A549 (cell line): ENCODE results near the gene HDGF. TPM values are rescaled to one million over a fixed set of nuclear protein-coding genes. Genes with fewer than 3 reads are reported as not detected.
A peak's percentile ranks its signal among the peaks of the same experiment; 100 is the strongest.

Experiments used
- ATAC-seq, 2 experiments: fragments of 200-7000 bp in 1 of 2; fragments of >200 bp in 1 of 2; cut with Nextera tagmentation in 1 of 2; cut with Tn5 transposase in 1 of 2; 3 replicates each; pipeline versions ENCODE4 v1.8.0 to v1.9.1; 2018 to 2020; ENCODE audit warnings: mild to moderate bottlenecking in 1 of 2, moderate library complexity in 1 of 2
- CTCF ChIA-PET: fragments of 300-600 bp; sonication (Branson Sonifier 250); formaldehyde crosslinking; extraction: SDS; loops from one replicate; lab custom pipeline; 2021; ENCODE audit warnings: antibody characterized with exemption, inconsistent platforms; lab: Yijun Ruan, JAX
- POLR2A ChIA-PET: fragments of 350-600 bp; formaldehyde crosslinking; extraction: SDS; loops from one replicate; lab custom pipeline; 2021; ENCODE audit warnings: antibody characterized with exemption, inconsistent platforms; lab: Yijun Ruan, JAX
- DNase-seq, 2 experiments: peaks; one replicate each; pipeline versions ENCODE4 v3.0.0 to v3.0.0-alpha.2; 2011 to 2016; ENCODE audit warnings: low read depth in 1 of 2, low spot score in 1 of 2
- FAIRE-seq: peaks from 2 replicates; lab custom pipeline; 2011; peaks lifted over from hg19 to GRCh38; lab: Jason Lieb, UNC
- H3K27ac ChIP-seq, 2 experiments: fragments of >200 bp; sonication (Bioruptor Twin); formaldehyde crosslinking; 3 replicates each; pipeline ENCODE4 v1.5.1; 2016 to 2017
- H3K4me1 ChIP-seq: fragments of >200 bp; sonication (Bioruptor Twin); formaldehyde crosslinking; 3 replicates; pipeline ENCODE4 v1.6.1; 2016
- H3K4me2 ChIP-seq: fragments of >200 bp; sonication (Bioruptor Twin); formaldehyde crosslinking; 3 replicates; pipeline ENCODE4 v1.6.1; 2016
- H3K4me3 ChIP-seq: fragments of >200 bp; sonication (Bioruptor Twin); formaldehyde crosslinking; 3 replicates; pipeline ENCODE4 v1.5.1; 2016
- H3K9me3 ChIP-seq: fragments of >200 bp; sonication (Bioruptor Twin); formaldehyde crosslinking; 3 replicates; pipeline ENCODE4 v1.6.1; 2016
- BCL3 ChIP-seq: fragments of >200 bp; sonication (Bioruptor Twin); formaldehyde crosslinking; IDR thresholded peaks from 3 replicates; pipeline ENCODE4 v1.6.1; 2016
- CTCF ChIP-seq: fragments of >200 bp; sonication (Bioruptor Twin); formaldehyde crosslinking; IDR thresholded peaks from 3 replicates; pipeline ENCODE4 v1.5.1; 2016
- E2F6 ChIP-seq: IDR thresholded peaks from 2 replicates; pipeline ENCODE4 v1.6.1; 2012; ENCODE audit warnings: low read depth, borderline replicate concordance
- EHMT2 ChIP-seq: fragments of 200-600 bp; sonication (generic); IDR thresholded peaks from 2 replicates; pipeline ENCODE4 v1.6.1; 2016; ENCODE audit warnings: antibody characterized with exemption, low read depth, mild to moderate bottlenecking, moderate library complexity
- EP300 ChIP-seq, 2 experiments: fragments of >200 bp; sonication (Bioruptor Twin); formaldehyde crosslinking; IDR thresholded peaks; 2 replicates in 1 of 2; 3 replicates in 1 of 2; pipeline ENCODE4 v1.6.1; 2016 to 2017
- FOSB ChIP-seq: fragments of 250-450 bp; sonication (Bioruptor Pico); IDR thresholded peaks from 2 replicates; pipeline ENCODE4 v1.5.0; 2020; ENCODE audit warnings: mild to moderate bottlenecking, moderate library complexity
- FOXS1 ChIP-seq: fragments of 250-450 bp; sonication (Bioruptor Pico); IDR thresholded peaks from 2 replicates; pipeline ENCODE4 v1.5.0; 2020; ENCODE audit warnings: mild to moderate bottlenecking, moderate library complexity
- GATA3 ChIP-seq: IDR thresholded peaks from 2 replicates; pipeline ENCODE4 v1.6.1; 2012; ENCODE audit warnings: borderline replicate concordance
- HOXA7 ChIP-seq: fragments of 250-450 bp; sonication (Bioruptor Pico); IDR thresholded peaks from 2 replicates; pipeline ENCODE4 v1.5.0; 2020; ENCODE audit warnings: mild to moderate bottlenecking, moderate library complexity
- HOXB13 ChIP-seq: fragments of 250-450 bp; sonication (Bioruptor Pico); IDR thresholded peaks from 2 replicates; pipeline ENCODE4 v1.5.0; 2020; ENCODE audit warnings: low read depth, mild to moderate bottlenecking, moderate library complexity
- JUN ChIP-seq, 2 experiments: fragments of >200 bp; sonication (Bioruptor Twin); formaldehyde crosslinking; IDR thresholded peaks; 2 replicates in 1 of 2; 3 replicates in 1 of 2; pipeline ENCODE4 v1.6.1; 2016 to 2017
- KDM5A ChIP-seq: fragments of 200-600 bp; sonication (generic); IDR thresholded peaks from 2 replicates; pipeline ENCODE4 v1.6.1; 2016; ENCODE audit warnings: antibody characterized with exemption, mild to moderate bottlenecking
- MAX ChIP-seq: IDR thresholded peaks from 2 replicates; pipeline ENCODE4 v1.6.1; 2012
- MAZ ChIP-seq: fragments of 150-350 bp; IDR thresholded peaks from 2 replicates; pipeline ENCODE4 v1.6.1; 2014; ENCODE audit warnings: antibody characterized with exemption, low read depth, low read length, borderline replicate concordance
- MYC ChIP-seq: IDR thresholded peaks from 2 replicates; pipeline ENCODE4 v1.6.1; 2012; ENCODE audit warnings: mild to moderate bottlenecking, inconsistent platforms, low read length, improper control_type of control experiment, borderline replicate concordance
- NFE2L2 ChIP-seq: fragments of 150-350 bp; conservative IDR thresholded peaks from 2 replicates; pipeline ENCODE4 v1.6.1; 2014; ENCODE audit warnings: low read length
- NR3C1 ChIP-seq: fragments of >200 bp; sonication (Bioruptor Twin); formaldehyde crosslinking; IDR thresholded peaks from 3 replicates; pipeline ENCODE4 v1.6.1; 2017
- POLR2A ChIP-seq: IDR thresholded peaks from 2 replicates; pipeline ENCODE4 v1.6.1; 2012; ENCODE audit warnings: mild to moderate bottlenecking, low read length
- RAD21 ChIP-seq, 2 experiments: fragments of >200 bp in 1 of 2; sonication (Bioruptor Twin) in 1 of 2; formaldehyde crosslinking in 1 of 2; IDR thresholded peaks in 1 of 2; conservative IDR thresholded peaks in 1 of 2; 2 replicates in 1 of 2; 3 replicates in 1 of 2; pipeline ENCODE4 v1.6.1; 2012 to 2018; ENCODE audit warnings: inconsistent platforms in 1 of 2
- RARB ChIP-seq: fragments of 250-450 bp; sonication (Bioruptor Pico); IDR thresholded peaks from 2 replicates; pipeline ENCODE4 v1.8.0; 2021; ENCODE audit warnings: mild to moderate bottlenecking, moderate library complexity
- RCOR1 ChIP-seq: fragments of 150-350 bp; IDR thresholded peaks from 2 replicates; pipeline ENCODE4 v1.6.1; 2014; ENCODE audit warnings: antibody characterized with exemption, low read length, low read depth
- RFX5 ChIP-seq: fragments of 450-650 bp; IDR thresholded peaks from 2 replicates; pipeline ENCODE4 v1.7.1; 2014; ENCODE audit warnings: antibody characterized with exemption, mild to moderate bottlenecking, moderate library complexity
- ZNF302 ChIP-seq: fragments of 250-450 bp; sonication (Bioruptor Pico); IDR thresholded peaks from 2 replicates; pipeline ENCODE4 v1.9.0; 2021; ENCODE audit warnings: inconsistent platforms, mild to moderate bottlenecking, moderate library complexity
- WGBS: methylation state at CpG from one replicate; pipeline ENCODE4 v1.1.6; 2017; ENCODE audit errors: missing lambda C conversion rate; 5-methylcytosine and 5-hydroxymethylcytosine counted together
- polyA plus RNA-seq, 4 experiments: library from polyadenylated mRNA; depleted of rRNA in 3 of 4; stranded (reverse); fragments of >200 nt; fragmentation: RNase III in 1 of 4; extraction: RNeasy Plus Mini Kit Qiagen cat#74134 plus additional on column Dnase treatment in 1 of 4; gene quantifications; 2 replicates in 3 of 4; 3 replicates in 1 of 4; pipeline ENCODE4 v1.2.3, GENCODE V29; 2011 to 2017
- TF ChIP-seq, protein P1 (sequence below): fragments of >200 bp; sonication (Bioruptor Twin); formaldehyde crosslinking; IDR thresholded peaks from 2 replicates; pipeline ENCODE4 v1.6.1; 2016

HDGF gene
- polyA plus RNA-seq, 2 of the 4 experiments (the other 2 are of a cell fraction), result 299 to 428 TPM

GRCh38 chr1:156796340-156797097, 45.0 kb upstream of the HDGF start:
- 89% methylated on average over 8 of the region's 8 CpGs for WGBS
- no peak overlapping the region for H3K4me3 ChIP-seq
- H3K4me2 ChIP-seq, result no peak overlapping the region
- ATAC-seq, result peak; percentile 28 to 35; a peak in 3 of 6 replicates
- CTCF ChIA-PET, result interaction anchor here (0.6 to 27.2 kb wide), 46 partner anchors 9 to 208 kb away, joined by 3 to 480 read pairs (median 4); partner anchors contain the start of genes HDGF, INSRR, ISG20L2 and LRRC71
- no peak overlapping the region for H3K27ac ChIP-seq
- POLR2A ChIA-PET, result interaction anchor here (1.4 kb wide), 1 partner anchor 64 kb away, joined by 4 read pairs; no protein-coding TSS in a partner anchor
- no peak for TF ChIP-seq RFX5
- TF ChIP-seq MYC, result no peak
- TF ChIP-seq HOXA7 (CRISPR knock-in tag), result no peak
- TF ChIP-seq E2F6, result no peak
- no peak for TF ChIP-seq CTCF
- TF ChIP-seq, protein P1, sequence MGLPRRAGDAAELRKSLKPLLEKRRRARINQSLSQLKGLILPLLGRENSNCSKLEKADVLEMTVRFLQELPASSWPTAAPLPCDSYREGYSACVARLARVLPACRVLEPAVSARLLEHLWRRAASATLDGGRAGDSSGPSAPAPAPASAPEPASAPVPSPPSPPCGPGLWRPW, result no peak
- no peak for TF ChIP-seq JUN (IDR thresholded peaks at IDR 0.05)
- TF ChIP-seq FOSB (CRISPR knock-in tag), result no peak
- TF ChIP-seq HOXB13 (CRISPR knock-in tag), result no peak
- TF ChIP-seq MAX, result no peak
- no peak for TF ChIP-seq MAZ
- TF ChIP-seq EHMT2, result no peak
- TF ChIP-seq POLR2A, result no peak
- TF ChIP-seq GATA3, result no peak
- no peak for TF ChIP-seq BCL3
- no peak for TF ChIP-seq RAD21 (conservative IDR thresholded peaks at IDR 0.05 in 1 of 2, IDR thresholded peaks at IDR 0.05 in 1 of 2)
- no peak for FAIRE-seq
- H3K4me1 ChIP-seq, result no peaks in the 10 kb centered on the region
- no peaks in the 10 kb centered on the region for H3K9me3 ChIP-seq
- no peak for DNase-seq

- Histone ChIP-seq H3K4me1 (no peaks in the 10 kb centered on the region), H3K4me3 (no peak overlapping the region), H3K4me2 (no peak overlapping the region), H3K27ac (no peak overlapping the region), H3K9me3 (no peaks in the 10 kb centered on the region)
- CTCF ChIA-PET, result interaction anchor here (0.8 to 27.2 kb wide), 25 partner anchors 9 to 132 kb away, joined by 3 to 480 read pairs (median 8); partner anchors contain the start of genes HDGF, INSRR, ISG20L2 and LRRC71
- POLR2A ChIA-PET, result interaction anchor here (0.6 to 1.4 kb wide), 2 partner anchors 64 to 244 kb away, joined by 4 to 6 read pairs; no protein-coding TSS in a partner anchor
- TF ChIP-seq, protein P1, result no peak
- TF ChIP-seq RARB (CRISPR knock-in tag), result no peak
- no peak for TF ChIP-seq FOXS1 (CRISPR knock-in tag)
- no peak for TF ChIP-seq ZNF302 (CRISPR knock-in tag)
- no peak for TF ChIP-seq NR3C1
- TF ChIP-seq E2F6, result no peak
- TF ChIP-seq KDM5A, result no peak
- TF ChIP-seq NFE2L2, result no peak
- TF ChIP-seq POLR2A, result no peak
- no peak for TF ChIP-seq RCOR1
- TF ChIP-seq EP300 (IDR thresholded peaks at IDR 0.05), result no peak
- 61% methylated on average over 7 of the region's 7 CpGs for WGBS
- ATAC-seq (no peak), FAIRE-seq (no peak), DNase-seq (no peak)
Measured at GRCh38 chr1:156795787-156796186, 44.3 kb upstream of the HDGF start.
